KBM-7 (cell line): ENCODE results near the gene PLRG1.
A peak's percentile ranks its signal among the peaks of the same experiment; 100 is the strongest.

Experiments
- DNase-seq: peaks from one replicate; pipeline ENCODE4 v3.0.0-alpha.2; 2015
- in situ Hi-C: fragments of 300-500 bp; cut with MboI; formaldehyde crosslinking; loops from 2 replicates; pipeline ENCODE4 v1.14.3; 2020; ENCODE audit warnings: low sequenced_read_pairs, low pct_unique_long_range_greater_than_20kb, mixed read lengths

The PLRG1 gene

DNA sequence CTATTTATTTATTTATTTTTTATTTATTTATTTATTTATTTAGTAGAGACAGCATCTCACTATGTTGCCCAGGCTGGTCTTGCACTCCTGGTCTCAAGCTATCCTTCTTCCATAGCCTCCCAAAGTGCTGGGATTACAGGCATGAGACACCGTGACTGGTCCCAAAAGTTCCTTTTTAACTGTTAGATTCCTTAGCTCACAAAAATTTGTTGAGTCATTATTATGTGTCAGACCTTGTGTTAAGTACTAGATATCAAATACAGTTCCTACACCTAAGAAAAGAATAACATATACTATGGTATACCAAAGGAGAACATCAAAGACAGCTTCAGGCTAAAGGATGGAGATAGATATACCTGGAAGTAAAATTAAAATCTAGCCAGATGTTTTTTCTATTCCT is 28.7 kb upstream of the PLRG1 start:
- in situ Hi-C loops = no loop called here
- no peak for DNase-seq

DNA sequence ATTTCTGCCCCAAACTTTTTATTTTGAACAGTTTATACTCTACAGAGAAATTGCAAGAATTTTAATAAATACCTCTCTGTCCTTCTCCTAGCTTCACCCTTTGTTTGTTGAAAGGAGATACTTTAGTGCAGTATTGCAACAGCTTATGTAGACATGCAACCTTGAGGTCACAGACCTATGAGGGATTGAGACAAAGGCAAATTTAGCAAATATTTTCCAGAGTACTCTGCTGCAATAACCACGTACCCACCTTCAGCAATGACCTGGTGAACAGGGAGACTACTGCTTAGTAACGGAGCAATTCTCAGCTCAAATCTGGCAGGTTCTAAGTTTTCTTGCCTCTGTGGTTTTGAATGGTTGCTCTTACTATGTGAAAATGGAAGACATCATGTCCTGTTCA is 27.1 kb upstream of the PLRG1 start:
- no peak for DNase-seq
- in situ Hi-C loops = no loop called here

DNA sequence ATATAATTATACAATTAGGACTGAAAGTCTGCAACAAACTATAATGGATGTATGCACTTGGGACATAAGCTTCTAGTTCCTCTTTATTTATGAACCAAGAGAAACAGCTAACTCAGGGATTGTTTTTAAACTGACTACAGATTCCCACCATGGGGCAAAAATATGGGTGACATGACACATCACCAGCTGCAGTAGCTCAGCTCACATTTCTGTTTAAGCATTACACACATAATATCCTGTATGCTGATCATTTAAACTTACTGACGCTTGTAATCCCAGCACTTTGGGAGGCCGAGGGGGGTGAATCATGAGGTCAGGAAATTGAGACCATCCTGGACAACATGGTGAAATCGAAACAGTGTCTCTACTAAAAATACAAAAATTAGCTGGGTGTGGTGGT is 24.1 kb upstream of the PLRG1 start:
- DNase-seq = no peak
- in situ Hi-C loops = no loop called here

DNA sequence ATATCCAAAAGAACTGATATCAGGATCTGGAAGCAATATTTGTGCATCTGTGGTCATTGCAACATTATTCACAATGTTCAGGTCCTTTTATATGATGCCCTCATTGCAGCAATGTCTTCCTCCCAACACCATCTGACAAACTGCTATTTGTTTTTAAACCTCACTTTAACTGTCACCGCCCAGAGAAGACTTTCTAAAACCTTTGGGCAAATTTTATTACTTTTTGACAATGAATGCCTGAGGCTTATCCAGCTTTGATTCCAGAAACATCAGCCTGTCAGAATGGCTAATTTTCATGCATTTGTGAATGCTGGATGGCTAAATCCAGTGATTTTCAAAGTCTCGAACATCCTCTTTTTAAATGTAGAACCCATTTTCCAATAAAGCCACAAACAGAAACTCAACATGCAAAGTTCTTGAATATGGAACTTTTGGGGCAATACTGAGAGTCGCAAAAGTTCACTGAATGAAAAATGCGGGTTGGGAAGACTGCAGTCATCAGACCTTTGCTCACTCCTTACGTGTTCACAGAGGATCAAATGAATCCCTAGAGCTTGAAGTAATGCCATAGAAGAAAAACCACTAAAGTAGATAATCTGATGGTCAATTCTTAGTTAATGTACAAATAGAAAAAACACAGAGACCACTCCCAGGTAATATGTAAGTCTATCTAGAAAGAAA is 23.1 kb upstream of the PLRG1 start:
- no peak for DNase-seq
- in situ Hi-C loops = no loop called here

DNA sequence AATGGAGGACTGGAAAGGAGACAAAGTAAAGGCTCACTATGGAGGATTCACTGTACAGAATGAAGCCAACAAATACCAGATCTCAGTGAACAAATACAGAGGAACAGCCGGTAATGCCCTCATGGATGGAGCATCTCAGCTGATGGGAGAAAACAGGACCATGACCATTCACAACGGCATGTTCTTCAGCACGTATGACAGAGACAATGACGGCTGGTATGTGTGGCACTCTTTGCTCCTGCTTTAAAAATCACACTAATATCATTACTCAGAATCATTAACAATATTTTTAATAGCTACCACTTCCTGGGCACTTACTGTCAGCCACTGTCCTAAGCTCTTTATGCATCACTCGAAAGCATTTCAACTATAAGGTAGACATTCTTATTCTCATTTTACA is 19.4 kb upstream of the PLRG1 start:
- no peak for DNase-seq
- in situ Hi-C loops = no loop called here

DNA sequence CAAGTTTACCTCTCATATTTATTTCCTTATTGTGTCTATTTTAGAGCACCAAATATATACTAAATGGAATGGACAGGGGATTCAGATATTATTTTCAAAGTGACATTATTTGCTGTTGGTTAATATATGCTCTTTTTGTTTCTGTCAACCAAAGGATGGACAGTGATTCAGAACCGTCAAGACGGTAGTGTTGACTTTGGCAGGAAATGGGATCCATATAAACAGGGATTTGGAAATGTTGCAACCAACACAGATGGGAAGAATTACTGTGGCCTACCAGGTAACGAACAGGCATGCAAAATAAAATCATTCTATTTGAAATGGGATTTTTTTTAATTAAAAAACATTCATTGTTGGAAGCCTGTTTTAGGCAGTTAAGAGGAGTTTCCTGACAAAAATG is 18.8 kb upstream of the PLRG1 start:
- in situ Hi-C loops = no loop called here
- no peak for DNase-seq

DNA sequence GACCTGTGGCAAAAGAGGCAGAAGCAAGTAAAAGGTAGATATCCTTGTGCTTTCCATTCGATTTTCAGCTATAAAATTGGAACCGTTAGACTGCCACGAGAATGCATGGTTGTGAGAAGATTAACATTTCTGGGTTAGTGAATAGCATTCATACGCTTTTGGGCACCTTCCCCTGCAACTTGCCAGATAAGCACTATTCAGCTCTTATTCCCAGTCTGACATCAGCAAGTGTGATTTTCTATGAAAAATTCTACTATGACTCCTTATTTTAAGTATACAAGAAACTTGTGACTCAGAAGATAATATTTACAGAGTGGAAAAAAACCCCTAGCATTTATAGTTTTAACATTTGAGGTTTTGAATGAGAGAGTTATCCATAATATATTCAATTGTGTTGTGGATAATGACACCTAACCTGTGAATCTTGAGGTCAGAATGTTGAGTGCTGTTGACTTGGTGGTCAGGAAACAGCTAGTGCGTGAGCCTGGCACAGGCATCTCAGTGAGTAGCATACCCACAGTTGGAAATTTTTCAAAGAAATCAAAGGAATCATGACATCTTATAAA is 16.5 kb upstream of the PLRG1 start:
- in situ Hi-C loops = no loop called here
- DNase-seq = no peak

DNA sequence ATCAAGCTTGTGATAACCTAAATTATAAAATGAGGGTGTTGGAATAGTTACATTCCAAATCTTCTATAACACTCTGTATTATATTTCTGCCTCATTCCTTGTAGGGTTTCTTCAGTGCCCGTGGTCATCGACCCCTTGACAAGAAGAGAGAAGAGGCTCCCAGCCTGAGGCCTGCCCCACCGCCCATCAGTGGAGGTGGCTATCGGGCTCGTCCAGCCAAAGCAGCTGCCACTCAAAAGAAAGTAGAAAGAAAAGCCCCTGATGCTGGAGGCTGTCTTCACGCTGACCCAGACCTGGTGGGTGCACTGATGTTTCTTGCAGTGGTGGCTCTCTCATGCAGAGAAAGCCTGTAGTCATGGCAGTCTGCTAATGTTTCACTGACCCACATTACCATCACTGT is 15.5 kb upstream of the PLRG1 start:
- no peak for DNase-seq
- in situ Hi-C loops = no loop called here

DNA sequence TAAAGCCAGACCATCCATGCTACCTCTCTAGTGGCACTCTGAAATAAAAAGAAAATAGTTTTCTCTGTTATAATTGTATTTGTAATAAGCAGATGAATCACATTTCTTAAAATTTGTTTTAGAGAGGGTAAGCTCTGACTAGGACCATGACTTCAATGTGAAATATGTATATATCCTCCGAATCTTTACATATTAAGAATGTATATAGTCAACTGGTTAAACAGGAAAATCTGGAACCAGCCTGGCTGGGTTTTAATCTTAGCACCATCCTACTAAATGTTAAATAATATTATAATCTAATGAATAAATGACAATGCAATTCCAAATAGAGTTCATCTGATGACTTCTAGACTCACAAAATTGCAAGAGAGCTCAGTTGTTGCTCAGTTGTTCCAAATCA is 14.1 kb upstream of the PLRG1 start:
- DNase-seq = no peak
- in situ Hi-C loops = no loop called here

DNA sequence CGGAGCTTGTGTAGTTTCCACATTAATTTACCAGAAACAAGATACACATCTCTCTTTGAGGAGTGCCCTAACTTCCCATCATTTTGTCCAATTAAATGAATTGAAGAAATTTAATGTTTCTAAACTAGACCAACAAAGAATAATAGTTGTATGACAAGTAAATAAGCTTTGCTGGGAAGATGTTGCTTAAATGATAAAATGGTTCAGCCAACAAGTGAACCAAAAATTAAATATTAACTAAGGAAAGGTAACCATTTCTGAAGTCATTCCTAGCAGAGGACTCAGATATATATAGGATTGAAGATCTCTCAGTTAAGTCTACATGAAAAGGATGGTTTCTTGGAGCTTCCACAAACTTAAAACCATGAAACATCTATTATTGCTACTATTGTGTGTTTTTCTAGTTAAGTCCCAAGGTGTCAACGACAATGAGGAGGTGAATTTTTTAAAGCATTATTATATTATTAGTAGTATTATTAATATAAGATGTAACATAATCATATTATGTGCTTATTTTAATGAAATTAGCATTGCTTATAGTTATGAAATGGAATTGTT is 12.6 kb upstream of the PLRG1 start, which contains the start of gene FGB:
TSS of gene FGB (plus strand) at position 315 of the 558 bp plus-strand sequence. CDS start at position 323, 8 bp downstream.
- DNase-seq = no peak
- in situ Hi-C loops = no loop called here

DNA sequence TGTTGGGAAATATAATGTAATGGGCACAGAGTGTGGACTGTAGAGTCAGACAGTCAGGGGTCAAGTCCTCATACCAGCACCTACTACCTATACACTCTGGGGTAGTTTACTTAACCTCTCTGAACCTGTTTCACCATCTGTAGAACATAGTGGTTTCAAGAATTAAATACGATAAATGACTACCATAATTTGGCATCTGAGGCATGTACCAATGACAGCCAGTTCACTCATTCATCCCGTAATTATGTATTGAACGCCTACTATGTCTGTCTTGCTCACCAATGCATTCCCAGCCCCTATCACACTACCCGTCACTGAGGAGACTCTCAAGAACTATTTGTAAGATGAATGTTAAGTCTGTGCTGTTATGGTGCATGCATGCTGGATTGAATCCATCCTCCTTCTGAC is 10.6 kb upstream of the PLRG1 start:
- DNase-seq = no peak
- in situ Hi-C loops = no loop called here

DNA sequence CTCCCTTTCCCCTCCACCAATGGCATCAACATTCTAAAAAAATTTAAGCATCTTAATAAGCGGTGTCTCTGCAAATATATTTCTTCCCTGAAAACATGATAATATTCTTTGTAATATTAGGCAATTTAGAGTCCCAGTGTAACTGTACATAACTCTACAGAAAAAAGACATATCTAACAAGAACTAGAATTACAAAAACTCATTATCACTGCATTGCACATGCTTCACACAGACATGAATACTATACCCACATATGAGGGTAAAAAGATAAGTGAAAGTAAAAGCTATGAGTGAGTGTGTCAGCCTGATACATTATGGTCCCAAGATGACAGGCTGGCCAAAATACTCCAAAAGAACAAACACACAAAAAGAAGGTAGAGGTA is 10.2 kb upstream of the PLRG1 start:
- in situ Hi-C loops = no loop called here
- DNase-seq = no peak

DNA sequence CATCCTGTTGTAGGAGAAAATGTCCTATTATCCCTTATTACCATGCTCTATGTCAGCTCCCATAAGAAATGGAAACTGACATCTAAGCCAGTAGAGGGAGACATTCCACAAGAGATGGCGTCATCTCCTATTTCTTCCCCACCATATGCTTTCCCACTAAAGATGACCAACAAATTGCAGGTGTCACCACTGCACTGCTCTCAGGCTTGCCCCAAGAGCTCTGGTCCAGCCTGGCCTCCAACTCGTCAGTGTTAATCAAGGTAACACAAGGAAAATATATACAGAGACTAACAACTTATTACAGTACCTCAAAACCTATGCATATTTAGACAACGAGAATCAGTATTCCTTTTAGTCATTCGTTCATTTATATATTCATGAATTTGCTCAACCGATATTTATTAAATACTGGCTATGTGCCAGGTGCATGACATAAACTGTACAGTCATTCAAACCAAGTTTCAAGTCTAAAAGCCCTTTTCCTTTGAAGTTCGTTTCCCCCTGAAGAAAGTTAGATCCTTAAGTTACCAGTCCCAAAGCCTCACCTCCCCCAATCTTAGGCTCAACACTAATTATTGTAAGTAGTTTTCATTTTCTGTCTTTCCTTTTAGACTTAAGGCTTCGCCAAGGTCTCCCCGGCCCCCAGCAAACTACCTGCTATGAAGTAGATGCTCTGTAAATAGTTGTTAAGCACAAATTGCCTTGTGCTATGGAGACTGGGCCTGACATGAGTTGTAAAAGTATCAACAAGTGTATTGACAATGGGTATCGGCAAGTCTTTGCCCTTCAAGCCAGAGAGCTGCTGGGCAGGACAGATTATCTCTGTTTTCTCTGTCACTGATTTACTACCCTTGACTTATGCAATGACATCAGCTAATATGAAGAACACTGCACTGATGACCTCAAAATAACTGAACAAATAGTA is 9.6 kb upstream of the PLRG1 start:
- peak; percentile 61 for DNase-seq
- in situ Hi-C loops = no loop called here

DNA sequence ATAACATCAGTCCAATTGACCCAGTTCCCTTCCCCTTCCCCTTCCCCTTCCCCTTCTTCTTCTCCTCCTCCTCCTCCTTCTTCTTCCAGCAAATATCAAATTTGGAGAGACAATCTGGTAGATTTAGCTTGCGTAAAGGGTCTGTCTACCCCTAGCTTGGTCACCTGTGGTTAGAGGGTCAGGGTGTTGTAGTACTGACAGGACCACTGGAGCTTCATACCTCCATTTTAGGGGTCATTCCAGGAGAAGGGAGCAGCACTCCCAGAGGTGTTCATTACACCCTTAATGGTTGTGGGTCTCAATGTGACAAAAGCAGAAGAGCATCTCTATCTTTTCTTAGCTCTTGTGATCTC is 8.9 kb upstream of the PLRG1 start:
- no peak for DNase-seq
- in situ Hi-C loops = no loop called here

DNA sequence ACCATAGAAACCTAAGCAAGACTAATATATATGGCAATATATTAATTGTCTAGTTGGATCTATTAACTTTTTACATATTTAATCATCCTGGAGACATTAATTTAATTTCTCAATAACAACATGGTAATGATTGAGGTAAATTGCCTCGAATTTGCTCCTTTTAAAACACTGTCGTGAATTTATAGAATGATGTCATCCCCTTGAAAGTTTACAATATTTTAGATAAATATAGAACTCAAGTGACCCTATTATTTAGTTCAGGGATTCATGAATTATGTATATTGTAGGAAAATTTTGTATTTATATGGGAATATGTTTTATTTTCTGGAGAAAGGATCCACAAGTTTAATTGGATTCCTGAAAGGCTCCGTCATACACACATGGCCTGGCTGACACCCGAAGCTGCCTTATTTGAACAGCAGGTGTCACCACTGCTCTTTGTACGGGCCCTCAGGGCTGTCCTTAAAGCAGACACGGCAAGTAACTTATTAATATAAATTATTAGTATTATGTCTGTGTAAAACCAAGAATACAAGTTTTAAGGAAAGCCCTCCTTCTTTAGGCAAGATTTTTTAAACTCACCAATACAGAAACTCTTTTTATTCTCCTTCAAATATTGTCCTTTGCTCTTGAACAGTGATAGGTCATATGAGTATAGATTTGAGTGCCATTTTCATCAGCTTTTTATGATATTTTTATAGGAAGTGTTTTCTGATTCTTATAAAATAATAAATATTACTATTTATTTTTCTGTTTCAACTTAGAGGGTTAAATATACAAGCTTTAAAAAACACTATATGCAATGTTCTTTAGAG is 1.9 kb upstream of the PLRG1 start:
- DNase-seq = peak; percentile 65

DNA sequence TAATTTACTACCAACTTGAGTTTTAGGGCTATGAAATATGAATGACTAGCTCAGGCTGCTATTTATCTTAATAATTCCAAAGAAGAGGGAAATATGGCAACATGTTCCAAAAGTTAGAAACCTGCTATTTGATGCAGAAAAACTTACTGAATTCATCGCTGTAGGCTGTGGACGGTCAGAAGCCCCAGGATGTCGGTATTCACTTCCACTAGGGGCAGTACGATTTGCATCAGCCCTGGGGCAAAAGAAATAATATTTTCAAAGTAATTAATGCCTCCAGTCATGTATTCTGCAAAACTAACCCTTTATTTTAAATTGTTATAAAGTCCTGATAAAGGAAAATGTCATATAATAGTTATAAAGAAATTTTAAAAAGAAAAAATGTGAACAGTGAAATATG is 4.5 kb downstream of the PLRG1 start:
- in situ Hi-C loops = no loop called here
- DNase-seq = no peak

More for the DNA sequence above, 1.9 kb upstream of the PLRG1 start:
- in situ Hi-C loops = no loop called here

DNA sequence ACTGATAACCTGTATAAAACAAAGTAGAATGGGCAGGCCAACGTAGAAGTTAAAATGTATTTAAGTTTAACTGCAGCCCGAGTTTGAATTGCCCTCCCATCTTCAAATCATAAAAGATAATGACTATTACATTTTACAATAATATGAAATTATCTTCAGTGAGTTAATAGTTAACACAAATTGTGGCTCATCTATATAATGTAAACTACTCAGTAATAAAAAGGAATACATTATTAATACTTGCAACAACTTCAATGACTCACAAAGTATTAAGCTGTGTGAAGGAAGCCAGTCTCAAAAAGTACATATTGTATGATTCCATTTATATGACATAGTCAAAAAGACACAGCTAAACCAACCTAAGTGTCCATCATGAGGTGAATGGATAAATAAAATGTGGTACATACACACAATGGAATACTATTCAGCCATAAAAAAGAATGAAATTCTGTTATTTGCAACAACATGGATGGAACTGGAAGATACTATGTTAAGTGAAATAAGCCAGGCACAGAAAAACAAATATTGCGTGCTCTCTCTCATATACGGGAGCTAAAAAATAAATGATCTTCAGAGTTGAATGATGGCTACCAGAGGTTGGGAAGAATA is 7.8 kb downstream of the PLRG1 start:
- DNase-seq = no peak
- in situ Hi-C loops = no loop called here

DNA sequence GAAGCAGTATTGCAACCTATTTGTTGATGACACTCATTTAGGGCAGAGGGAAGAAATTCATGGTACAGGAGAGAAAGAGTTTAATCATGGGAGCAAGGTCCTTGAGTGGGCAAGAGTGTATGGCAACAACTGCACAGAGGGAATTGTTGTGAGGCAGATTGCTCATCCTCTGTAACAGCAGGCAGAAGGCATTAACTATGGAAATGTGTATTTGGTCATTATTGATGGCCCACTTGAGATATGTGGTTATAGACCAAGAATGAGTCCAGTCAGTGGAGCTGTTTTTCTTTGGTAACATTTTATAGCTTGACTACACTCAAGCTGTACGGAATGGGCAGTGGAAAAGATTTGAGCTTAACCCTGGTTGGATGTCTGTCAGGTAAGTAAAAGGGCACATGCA is 15.9 kb downstream of the PLRG1 start:
- in situ Hi-C loops = no loop called here
- no peak for DNase-seq
